HTERT RPE-1 (cell line): Measurements from ENCODE around the gene CYP4B1.
"Not testable (repeated sequence)": the region's sequence is repeated elsewhere in the genome, so short reads cannot be mapped to it uniquely, and the experiment has no call there.

ENCODE experiments used
- in situ Hi-C: fragments of 300-500 bp; cut with MboI; formaldehyde crosslinking; loops from 4 replicates; pipeline ENCODE4 v1.14.3; 2020; ENCODE audit warnings: low sequenced_read_pairs

Gene CYP4B1

GRCh38 chr1:46798810-46799209, at the start of gene CYP4B1:
CYP4B1 (plus strand) TSS chr1:46799046; CDS start chr1:46799082, 36 bp downstream.
- in situ Hi-C loops: no loop called here

DNA sequence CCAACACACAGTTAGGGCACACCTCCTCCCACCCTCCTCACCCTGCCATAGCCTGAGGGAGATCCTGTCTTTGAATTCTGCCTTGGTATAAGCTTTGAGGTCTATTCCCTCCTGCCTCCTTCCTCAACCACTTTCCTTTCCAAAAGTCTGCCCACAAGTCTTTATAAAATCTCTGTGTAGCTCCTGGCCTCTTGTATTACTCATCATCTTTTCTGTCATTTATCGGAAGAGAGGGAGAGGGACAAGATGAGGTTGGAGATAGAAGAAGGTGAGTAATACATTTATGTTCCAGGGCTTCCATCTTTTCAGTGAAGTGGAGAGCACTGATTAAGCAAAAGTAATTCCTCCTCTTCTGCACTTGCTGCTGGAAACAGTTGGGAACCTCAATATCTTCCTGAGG, 49.4 kb upstream of the CYP4B1 start:
- in situ Hi-C loops: no loop called here

DNA sequence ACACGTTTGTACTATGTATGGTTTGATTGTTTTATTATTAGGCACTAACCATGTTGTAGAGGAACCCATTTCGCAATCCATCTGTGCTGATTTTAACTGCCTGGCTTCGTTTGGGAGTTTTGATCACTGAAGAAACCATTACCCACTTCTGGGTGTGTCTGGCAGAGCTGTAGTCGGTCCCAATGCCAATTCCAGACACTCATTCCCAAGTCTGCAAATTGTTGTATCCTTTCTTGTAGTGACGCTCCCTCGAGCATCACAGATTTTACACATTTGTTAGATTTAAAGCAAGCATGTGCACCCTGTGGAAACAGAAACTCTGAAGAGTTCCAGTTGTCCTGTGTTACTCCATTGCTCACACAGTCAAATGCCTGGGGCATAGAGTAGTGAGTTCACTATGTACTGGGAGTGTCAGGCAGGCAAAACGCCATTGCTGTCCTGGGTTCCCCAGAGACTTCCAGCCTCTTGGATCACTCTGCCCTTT, 48.9 kb upstream of the CYP4B1 start:
- in situ Hi-C loops: no loop called here

GRCh38 chr1:46753985-46754384, 44.9 kb upstream of the CYP4B1 start:
- in situ Hi-C loops: no loop called here

GRCh38 chr1:46754707-46755106, 44.1 kb upstream of the CYP4B1 start:
- in situ Hi-C loops: not testable (repeated sequence)

GRCh38 chr1:46755121-46755520, 43.7 kb upstream of the CYP4B1 start:
- in situ Hi-C loops: no loop called here

GRCh38 chr1:46757247-46757955, 41.4 kb upstream of the CYP4B1 start:
- in situ Hi-C loops: no loop called here

DNA sequence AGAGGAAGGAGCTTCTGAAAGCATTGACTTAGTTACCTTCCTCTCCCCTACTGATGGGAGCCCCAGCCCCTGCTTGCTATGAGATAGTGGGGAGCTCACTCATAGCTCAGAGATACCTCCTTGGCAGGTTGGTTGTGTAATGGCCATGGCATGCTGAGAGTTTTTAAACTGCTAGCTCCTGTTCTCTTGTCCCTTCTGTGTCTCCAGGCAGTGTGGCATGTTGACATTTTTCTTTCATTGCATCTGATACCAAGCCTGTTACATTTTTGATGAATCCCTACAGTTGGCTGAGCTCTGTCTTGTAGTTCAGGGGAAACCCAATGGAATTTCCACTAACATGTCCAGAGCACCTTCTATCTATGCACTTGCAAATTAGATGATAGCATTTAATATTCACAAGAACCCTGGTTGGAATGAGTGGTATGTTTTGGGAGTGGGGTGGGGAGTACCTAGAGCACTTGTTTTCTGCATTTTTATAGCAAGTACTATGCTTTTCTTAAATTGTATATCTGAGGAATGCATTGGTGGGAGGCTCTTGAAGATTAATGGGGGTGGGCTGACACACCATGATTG, 40.8 kb upstream of the CYP4B1 start:
- in situ Hi-C loops: no loop called here

- in situ Hi-C loops: no loop called here
These were observed 38.2 kb upstream of the CYP4B1 start for GRCh38 chr1:46760558-46761166.

- in situ Hi-C loops: no loop called here
These were observed 37.1 kb upstream of the CYP4B1 start for GRCh38 chr1:46761740-46762139.

- in situ Hi-C loops: no loop called here
These were observed 34.4 kb upstream of the CYP4B1 start for GRCh38 chr1:46764402-46764801.

- in situ Hi-C loops: no loop called here
These were observed 31.1 kb upstream of the CYP4B1 start for GRCh38 chr1:46767649-46768282.

DNA sequence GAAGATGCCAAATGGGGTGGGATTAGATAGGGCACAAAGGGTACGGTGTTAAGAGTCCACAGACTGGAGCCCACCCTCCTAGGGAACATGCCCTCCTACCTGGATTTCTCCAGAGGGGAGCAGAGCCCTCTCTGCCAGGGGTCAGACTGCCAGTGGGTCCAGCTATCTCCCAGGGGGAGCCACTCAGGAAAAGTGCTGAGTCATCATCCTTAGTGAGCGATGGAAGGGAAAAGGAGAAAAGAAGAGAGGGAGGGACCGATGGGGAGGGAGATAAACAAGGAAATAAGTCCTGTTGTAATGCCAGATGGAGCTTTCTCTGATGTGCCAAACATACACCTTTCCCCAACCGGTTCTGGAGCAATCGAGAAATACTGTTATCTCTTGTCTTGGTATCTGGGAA, 30.4 kb upstream of the CYP4B1 start:
- in situ Hi-C loops: no loop called here

- in situ Hi-C loops: no loop called here
These were observed 29.7 kb upstream of the CYP4B1 start for GRCh38 chr1:46769028-46769740.

DNA sequence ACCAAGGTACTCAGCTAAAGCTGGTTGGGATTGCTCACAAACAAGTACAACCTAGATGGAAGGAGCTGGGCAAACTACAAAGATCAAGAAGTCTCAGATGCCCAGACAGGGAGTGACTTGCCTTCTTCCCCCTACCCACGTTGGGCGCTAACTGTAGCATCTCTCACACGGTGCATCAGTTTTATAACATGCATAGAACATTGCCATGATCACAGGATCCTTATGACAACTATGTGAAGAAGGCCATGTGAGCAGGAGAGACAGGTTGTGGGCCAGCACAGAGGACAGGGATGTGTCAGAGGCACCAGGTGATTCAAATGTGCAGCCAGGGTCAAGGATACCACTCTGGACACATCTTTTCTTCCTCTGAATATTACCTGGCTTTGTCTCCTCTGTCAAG, 28.3 kb upstream of the CYP4B1 start:
- in situ Hi-C loops: no loop called here

- in situ Hi-C loops: no loop called here
These were observed 26.3 kb upstream of the CYP4B1 start for GRCh38 chr1:46772571-46772970.

GRCh38 chr1:46774297-46774696, 24.5 kb upstream of the CYP4B1 start:
- in situ Hi-C loops: no loop called here

DNA sequence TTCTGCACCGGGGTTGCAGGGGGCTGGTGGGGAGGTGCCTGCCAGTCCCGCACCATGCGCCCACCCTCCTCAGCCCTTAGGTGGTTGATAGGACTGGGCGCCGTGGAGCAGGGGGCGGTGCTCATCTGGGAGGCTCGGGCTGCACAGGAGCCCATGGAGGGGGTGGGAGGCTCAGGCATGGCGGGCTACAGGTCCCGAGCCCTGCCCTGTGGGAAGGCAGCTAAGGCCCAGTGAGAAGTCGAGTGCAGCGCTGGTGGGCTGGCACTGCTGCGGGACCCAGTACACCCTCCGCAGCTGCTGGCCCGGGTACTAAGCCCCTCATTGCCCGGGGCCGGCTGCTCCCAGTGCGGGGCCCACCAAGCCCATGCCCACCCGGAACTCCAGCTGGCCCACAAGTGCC, 20.4 kb upstream of the CYP4B1 start:
- in situ Hi-C loops: not testable (repeated sequence)

GRCh38 chr1:46784666-46785065, 14.2 kb upstream of the CYP4B1 start:
- in situ Hi-C loops: no loop called here

DNA sequence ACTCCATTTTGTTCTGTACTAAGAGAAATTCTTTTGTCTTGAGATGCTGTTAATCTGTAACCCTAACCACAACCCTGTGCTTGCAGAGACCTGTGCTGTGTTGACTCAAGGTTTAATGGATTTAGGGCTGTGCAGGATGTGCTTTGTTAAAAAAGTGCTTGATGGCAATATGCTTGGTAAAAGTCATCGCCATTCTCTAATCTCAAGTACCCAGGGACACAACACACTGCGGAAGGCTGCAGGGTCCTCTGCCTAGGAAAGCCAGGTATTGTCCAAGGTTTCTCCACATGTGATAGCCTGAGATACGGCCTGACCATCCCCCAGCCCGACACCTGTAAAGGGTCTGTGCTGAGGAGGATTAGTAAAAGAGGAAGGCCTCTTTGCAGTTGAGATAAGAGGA, 10.2 kb upstream of the CYP4B1 start:
- in situ Hi-C loops: not testable (repeated sequence)

DNA sequence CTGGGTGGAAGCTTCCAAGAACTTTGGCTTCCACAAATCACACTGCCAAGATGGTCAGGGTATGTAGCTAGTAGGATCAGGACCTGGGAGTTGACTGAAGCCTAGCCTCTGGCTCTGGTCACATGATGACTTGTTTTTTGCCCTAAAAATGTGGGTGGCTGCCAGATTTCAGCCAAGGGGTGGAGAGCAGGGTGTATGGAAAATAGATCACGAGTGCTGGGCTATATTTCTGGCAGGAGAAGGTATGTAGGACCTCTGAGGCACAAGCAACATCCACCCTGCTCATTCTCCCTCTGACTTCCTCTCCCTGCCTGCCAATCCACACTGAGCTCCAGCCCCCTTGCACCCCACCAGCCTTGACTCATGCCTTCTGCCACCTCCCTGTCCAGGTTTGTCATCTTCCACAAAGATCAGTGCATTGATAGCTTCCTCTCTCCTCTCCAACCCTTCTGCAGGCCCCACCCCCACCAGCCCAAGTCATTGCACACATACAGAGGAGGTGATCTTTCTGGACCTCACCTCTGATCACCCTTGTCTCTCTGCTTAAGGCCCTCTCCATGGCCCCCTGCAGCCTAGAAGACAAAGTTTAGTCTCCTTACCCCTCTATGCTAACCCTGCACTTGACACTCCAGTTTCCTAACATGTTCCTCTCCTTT, 8.3 kb upstream of the CYP4B1 start:
- in situ Hi-C loops: no loop called here
